Measurements from ENCODE around the gene TJP3. TPM values are rescaled to one million over a fixed set of nuclear protein-coding genes. Genes with fewer than 3 reads are reported as not detected.
A peak's percentile ranks its signal among the peaks of the same experiment; 100 is the strongest.

The TJP3 gene
- total RNA-seq, 1 donor from 2014 or later: 141 TPM

DNA sequence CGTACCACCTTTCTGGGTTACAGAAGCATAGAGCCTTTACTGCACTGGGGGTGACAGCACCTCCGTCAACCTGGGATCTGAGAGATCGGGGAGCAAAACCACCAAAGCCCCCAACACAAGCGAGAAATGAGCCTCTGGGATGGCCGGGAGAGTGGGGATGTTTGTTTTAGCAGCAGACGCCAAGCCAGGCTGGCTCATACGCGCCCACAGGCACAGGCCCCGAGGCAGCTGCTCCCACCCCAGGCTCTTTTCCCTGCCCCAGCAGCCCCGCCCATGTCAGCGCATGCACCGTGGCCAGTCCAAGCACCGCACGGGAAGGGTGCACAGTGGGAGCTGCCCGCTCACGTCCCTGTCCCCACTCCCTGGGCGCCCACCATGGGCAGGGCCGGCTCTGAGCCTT lies 16.5 kb upstream of the TJP3 start:
- no peak for DNase-seq (ENCODE audit: low spot score)

DNA sequence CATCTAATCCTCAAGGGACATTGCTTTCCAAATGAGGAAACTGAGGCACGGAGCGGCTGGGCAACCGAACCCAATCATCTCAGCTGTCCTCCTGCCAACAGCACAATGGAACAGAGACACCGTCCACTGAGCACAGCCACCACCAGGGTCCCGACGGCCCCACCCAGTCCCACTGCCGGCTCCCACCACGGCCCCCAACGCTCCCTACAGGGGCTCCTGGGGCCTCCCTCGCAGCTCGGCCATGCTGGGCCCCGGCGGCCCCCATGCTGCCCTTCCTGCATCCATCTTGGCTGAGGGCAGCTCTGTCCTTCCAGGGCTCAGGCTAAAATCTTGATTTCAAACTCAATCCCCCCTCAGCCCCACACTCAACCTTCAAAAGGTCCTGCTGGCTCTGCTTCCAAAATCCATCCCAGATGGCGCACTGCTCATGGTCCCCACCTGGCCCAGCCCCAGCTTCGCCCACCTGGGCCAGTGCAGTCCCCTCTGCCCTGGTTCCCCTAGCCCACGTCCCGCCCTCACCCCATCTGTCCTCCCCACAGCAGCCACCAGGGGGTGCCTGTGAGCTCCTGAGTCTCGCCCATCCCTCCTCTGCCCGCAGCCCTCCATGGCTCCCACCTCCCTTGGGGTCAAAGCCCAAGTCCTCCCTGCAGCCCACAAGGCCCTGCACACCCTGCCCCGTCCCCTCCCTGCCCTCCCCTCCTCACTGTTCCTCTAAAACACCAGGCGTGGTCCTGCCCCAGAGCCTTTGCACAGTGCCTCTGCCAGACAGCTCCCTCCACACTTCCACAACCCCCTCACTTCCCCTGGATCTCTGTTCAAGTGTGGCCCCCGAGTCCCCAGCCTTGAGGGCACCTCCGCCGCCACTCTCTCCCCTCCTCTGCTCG lies 15.8 kb upstream of the TJP3 start:
- DNase-seq (ENCODE audit: low spot score): no peak

DNA sequence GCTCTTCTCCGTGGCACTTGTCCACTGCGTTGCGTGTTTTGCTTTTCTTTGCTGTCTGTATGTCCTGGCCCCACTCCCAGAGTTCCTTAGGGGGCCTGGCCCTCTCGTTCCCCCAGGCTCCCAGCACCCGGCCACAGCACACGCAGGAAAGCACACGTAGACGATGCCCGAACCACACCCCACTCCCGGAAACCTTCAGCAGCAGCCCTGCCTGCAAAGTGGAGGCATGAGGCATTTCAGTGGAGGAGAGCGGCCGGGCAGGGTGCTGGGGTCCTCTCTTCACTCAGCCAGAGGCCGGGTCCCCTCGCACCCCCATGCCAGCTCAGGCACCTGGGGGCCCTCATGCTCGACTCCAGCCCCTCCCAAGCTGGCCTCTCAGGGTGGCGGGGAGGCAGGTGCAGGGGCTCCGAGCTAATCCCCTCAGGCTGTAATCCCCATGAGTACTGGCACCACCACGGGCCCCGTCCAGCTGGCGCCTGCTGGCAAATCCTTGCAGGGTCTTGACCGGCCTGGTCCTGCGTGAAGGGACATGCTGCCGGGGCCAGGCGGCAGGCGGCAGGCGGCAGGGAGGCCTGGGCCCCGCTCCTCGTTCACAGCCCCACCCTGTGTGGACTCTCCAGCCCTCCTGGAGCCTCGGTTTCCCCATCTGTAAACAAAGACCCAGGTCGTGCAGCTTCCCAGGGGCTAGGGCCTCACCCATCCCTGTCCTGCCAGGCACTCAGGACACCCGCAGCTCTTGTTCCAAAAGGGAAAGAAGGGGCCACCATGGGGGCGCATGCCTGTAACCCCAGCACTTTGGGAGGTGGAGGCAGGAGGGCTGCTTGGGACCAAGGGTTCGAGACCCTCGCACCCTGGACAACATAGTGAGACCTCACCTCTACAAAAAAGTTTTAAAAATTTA lies 14.9 kb upstream of the TJP3 start:
- no peak for DNase-seq (ENCODE audit: low spot score)

DNA sequence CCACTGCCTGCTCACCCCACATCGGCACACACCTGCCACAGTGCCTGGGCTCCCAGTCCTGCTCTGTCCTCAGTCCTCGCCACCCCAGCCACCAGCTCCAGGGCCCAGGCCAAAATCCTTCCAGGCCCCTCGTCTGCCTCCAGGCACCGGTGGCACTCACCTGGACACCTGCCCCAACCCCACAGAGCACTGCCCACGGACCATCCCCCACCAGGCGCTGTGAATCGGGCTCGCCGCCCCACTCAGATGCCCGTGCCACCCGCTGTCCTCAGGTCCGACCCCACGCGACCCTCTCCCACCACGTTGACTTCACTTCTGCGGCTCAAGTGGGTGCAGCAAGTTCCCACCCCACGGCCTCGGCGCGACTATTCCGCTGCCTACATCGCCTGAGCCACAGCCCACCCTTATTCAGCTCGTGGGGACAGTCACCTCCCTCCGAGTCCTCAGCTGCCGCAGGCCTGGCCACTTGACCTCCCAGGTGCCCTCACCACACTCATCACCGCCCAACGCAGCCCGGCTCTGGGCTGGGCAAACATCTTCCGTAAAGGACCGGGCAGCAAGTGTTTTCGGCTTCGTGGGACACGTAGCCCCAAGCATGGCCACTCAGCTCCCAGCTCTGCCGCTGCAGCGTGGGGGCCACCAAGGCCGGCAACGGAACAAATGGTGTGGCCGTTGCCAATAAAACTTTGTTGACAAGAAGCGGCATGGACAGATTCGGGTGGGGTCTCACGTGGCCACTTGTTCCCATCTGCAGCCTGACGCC lies 13.6 kb upstream of the TJP3 start:
- DNase-seq (ENCODE audit: low spot score): no peak

DNA sequence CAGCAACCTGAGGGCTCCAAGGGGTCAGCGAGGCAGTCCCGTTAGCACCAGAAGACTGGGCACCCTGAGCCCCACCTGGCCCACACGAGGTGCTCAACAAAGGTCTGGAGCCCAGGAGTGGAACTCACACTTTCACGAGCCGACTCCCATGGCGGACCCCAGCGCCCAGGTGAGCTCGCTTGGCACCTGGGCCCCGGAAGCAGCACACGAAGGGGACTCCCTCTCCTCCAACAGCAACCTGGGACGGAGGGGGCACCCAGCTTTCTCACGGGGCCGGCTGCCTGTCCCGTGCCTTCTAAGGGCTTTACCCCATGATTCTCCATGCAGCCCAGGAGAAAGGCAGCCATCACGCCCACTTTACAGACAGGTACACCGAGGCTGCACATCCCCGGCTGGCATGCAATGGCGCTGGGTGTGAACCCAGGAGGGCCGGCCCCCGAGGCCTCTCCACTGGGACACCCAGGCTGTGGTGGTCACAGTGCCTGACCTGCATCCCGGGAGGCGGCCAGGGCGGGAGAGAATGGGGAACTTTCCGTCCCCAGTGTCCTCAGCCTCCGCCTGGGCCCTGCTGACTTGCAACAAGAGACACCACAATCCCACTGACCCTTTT lies 13.0 kb upstream of the TJP3 start:
- DNase-seq (ENCODE audit: low spot score): no peak

DNA sequence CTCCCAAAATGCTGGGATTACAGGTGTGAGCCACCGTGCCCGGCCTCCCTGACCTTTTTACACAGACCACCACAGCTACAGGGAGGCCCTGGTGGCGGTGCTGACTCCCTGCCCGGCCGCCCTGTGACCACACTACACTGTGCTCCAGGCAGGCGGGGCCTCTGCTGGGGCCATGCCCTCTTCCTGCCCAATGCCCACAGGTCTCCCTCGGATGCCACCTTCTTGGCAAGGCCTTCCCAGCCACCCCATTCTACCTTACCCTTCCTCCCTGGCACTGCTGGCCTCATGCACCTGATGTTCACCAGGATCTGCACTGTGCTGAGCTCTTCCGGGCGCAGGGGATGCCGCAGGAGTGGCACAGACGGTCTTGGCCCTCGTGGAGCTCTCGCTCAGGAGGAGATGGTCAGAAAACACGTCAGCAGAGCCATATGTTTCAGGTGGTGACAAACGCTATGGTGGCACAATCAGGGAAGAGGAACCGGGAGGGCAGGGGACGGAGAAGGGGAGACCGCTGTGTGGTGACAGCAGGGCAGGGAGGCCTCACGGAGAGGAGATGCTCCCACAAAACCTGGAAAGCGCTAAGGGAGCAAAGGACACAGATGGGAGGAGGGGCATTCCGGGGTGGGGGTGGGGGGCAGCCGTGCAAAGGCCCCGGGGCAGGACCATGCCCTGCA lies 12.1 kb upstream of the TJP3 start:
- DNase-seq (ENCODE audit: low spot score): no peak

DNA sequence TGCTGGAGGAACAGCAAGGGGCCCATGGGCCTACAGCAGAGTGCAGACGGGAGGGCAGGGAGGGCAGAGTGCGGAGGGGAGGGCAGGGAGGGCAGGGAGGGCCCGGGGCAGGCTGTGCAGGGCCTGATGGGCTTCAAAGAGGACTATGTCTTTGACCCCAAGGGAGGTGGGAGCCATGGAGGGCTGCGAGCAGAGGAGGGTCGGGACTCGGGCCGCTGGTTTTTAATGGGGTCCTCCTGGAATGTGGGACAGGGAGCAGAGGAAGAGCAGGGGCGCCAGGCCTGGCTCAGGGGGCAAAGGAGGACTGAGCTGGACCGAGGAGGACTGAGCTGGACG lies 11.6 kb upstream of the TJP3 start:
- no peak for DNase-seq (ENCODE audit: low spot score)

DNA sequence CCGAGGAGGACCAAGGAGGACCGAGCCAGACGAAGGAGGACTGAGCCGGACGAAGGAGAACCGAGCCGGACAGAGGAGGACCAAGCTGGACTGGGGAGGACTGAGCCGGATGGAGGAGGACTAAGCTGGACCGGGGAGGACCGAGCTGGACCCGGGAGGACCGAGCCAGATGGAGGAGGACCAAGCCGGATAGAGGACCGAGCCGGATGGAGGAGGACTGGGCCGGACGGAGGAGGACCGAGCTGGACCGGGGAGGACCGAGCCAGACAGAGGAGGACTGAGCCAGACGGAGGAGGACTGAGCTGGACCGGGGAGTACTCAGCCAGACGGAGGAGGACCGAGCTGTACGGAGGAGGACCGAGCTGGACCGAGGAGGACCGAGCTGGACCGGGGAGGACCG lies 11.1 kb upstream of the TJP3 start:
- no peak for DNase-seq (ENCODE audit: low spot score)

DNA sequence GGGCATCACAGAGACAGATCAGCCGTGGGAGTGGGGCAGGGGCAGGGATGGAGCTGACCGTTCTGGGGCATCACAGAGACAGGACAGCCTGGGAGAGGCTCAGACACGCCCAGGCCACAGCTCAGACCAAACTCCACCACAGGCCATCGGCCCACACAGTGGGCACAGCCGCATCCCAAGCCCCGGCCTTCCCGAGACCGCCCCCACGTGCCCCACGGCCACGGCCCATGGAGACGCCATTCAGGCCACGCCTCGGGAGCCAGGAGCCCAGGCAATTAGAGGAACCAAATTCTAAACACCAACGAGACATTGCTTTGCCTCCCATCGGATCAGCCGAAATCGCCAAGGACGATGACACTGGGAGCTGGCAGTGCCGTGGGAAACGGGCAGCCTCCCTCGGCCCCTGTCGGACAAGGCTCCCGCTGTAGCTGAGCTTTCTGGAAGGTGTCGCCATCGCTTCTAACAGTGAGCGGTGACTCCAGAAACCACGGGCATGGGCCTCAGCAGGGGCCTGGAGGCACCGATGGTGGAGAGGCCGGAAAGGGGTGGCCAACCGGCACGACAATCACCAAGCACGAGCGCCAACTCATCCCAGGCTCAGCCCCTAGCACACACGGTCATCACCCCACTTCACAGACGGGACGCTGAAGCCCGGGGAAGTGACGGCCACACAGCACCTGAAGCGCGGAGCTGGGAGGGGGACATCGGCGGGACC lies 10.4 kb upstream of the TJP3 start:
- DNase-seq (ENCODE audit: low spot score): no peak

DNA sequence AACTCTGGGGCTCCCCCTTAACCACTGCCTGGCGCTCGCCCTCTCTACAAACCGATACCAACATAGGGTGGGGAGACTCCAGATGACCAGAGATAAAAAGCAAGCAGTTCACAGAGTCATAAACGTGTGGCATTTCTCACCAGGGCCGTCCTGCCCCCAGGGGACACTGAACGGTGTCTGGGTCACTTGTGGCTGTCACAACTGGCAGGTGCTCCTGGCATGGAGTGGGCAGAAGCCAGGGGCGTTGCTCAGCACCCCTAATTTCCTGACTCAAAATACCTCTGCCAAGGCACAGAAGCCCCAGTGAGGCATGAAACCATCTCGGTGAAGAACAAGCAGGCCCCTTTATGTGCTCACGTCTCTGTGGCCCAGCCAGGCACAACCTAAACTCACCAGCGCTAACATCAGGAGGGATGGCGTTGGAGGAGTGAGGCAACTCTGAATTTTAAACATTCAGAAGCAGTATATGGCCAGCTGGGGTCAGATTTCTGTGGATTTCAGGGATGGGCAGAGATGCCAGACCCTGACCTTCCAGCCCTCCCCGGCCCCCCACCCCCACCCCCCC lies 9.7 kb upstream of the TJP3 start:
- DNase-seq (ENCODE audit: low spot score): no peak

DNA sequence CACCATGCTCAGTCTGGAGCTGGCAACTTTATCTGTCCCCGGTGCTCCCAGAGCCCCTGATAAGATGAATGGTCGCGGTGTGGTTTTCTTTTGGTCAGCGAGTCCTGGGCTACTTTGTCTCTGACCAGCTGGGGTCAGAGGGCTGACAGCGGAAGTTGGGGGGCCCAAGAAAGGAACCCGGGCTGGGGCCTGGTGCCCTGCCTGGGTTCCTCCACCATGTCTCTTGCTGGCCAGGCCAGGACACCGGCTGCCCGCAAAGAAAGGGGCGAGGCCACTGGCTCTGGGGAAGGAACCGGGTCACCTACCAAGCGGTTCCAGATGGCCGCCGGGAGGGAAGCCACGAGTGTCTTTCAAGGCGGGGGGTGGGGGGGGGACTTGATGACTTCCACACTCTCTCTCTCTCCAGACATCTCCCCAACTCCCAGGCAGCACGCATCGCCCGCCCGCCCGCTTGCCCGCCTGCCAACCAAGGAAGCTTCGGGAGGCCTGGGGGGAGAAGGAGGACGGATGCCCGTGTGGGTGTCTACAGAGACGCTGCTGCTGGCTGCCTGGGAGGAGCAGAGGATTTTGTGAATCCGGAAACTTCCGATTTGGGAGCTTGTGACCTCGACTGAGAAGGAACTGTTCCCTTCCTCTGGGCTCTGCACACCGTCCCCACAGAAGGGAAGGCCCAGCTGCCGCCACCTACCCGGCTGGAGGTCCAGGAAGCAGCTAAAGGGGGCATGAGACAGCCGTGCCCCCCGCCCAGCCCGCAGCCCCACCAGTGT lies 9.0 kb upstream of the TJP3 start:
- DNase-seq (ENCODE audit: low spot score): no peak

DNA sequence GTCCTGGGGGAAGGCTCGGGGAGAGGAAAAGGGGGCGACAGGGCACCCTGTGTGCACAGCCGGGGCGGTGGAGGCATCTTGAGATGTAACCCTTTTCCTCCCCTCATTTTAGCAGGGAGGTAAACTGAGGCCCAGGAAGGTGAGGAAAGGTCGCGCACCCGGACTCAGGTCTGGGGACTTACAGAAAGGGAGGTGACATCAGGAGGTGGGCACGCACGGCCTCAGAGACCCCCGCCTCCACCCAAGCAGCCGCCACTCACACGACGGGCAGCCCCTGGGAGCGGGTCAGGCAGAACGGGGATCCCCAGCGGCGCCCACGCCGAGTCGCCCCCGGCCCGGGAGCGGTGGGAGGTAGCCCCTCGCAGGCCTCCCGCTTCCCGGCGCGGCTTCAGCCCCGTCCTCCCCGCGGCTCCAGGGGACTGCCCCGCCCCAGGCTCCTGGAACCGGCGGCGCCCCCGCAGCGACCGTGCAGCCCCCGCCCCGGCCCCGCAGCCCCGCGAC lies 8.4 kb upstream of the TJP3 start:
- no peak for DNase-seq (ENCODE audit: low spot score)

DNA sequence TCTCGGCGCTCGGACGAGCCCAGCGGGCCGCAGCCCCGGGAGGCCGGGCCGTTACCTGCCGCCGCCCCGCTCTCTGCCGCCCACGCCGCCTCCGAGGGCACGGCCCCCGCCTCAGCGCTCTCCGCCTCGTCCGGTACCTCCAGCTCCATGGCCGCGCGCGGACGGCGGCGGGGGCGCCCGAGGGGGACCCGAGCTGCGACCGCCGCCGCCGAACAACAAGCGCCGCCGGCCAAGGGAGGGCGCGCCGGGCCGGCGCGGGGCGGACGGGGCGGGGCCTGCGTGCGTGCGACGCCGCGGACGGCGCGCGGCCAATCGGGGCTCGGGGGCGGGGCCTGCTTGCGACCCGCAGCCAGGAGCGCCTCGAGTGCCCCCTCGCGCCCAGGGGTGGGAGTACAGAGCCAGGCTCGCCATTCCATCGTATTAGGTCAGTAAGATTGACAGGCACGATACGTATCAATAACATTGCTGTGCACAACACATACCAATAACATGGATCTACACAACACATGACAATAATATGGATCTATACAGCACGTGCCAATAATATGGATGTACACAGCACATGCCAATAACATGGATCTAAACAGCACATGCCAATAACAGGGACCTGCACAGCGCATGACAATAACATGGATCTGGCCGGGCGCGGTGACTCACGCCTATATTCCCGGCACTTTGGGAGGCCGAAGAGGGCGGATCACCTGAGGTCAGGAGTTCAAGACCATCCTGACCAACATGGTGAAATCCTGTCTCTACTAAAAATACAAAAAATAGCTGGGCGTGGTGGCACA lies 7.7 kb upstream of the TJP3 start, which contains the start of gene PIP5K1C:
Gene PIP5K1C, minus strand, starts transcription at position 227 of the 791 bp plus-strand sequence. Its CDS starts 78 bp downstream, at position 149.
- peak; percentile 92 for DNase-seq (ENCODE audit: low spot score)

DNA sequence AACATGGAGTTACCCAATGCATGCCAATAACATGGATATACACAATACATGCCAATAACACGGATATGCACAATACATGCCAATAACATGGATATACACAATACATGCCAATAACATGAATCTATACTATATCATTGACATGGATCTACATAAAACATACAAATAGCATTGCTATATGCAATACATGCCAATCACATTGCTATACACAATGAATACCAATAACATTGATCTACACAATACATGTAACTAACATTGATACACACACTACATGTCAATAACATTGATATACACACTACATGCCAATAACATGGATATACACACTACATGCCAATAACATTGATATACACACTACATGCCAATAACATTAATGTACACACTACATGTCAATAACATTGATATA lies 7.0 kb upstream of the TJP3 start:
- DNase-seq (ENCODE audit: low spot score): no peak

DNA sequence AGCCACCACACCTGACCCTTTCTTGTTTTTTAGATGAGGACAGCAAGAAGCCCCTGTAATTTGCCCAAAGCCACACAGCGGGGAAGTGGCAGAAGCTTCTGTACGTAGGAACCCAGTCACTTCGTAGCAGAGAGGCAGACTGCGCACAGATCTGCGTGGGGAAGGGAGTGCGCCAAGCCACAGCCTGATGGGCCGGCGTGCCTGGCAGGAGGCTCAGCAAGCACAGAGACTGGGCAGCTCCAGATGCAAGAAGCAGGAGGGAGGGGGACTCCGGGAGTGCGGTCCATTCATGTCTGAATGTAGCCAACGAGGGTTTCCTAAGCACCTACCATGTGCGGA lies 347 bp upstream of the TJP3 start:
- no peak for DNase-seq (ENCODE audit: low spot score)

DNA sequence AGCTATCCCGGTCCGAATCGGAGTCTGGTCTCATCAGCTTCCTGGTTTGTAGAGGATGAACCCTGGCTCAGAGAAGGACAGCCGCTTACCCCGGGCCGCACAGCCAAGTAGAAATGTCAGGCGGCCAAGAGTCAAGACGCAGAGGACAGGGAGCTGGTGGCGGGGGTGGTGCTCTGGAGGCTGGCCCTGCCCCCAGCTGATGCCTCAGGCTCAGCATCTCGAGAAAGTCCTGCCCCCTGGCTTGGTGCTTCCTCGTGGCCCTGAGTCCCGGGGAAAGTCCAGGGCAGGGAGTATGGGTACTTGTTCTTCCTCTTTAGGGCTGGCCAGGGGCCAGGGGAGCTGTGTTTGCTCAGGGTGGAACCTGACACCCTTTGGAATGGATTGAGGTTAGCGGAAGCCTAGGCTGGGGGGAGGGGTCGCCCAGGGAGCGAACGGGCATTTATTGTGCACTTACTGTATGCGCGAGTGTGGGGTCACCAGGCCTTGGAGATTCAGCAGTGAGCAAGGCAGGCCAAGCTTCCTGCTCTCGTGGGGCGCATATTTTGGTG lies 2.2 kb downstream of the TJP3 start:
- peak; percentile 95 for DNase-seq (ENCODE audit: low spot score)

DNA sequence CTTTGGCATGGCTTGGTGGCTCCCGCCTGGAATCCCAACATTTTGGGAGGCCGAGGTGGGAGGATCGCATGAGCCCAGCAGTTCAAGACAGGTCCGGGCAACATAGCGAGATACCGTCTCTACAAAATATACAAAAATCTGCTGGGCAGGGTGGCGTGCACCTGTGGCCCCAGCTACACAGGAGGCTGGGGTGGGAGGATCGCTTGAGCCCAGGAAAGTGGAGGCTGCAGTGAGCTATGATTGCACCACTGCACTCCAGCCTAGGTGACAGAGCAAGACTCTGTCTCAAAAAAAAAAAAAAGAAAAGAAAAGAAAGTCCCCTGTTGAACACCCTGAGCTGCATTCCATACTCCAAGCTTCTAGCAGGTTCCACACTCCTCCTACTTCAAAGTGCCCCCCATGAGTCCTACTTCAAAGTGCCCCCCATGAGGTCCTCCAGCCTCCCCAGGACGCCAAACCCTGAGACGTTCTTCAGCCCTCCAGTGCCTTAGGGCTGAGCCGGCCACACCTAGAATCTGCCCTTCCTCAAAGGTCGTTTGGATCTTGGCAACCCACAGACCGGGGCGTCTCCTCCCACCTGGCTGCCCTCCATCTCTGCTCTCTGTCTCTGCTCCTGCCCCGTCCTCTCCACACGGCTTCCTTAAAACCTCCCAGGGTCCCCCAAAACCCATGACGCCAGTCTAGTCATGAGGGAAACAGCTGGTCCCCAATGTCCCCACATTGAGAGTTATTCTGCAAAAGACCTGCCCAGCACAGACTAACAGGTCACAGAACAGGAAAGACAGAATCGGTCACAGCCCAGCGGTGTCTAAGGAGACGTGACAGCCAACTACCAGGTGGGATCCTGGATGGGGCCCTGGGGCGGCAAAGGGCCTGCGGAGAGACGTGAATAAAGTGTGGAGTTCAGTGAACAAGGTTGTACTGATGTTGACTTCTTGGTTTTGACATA lies 4.8 kb downstream of the TJP3 start:
- peak; percentile 54 for DNase-seq (ENCODE audit: low spot score)

Data from mucosa of gallbladder (tissue), 1 donor.